MCF 10A (cell line): ENCODE results near the gene ZBP1. TPM values are rescaled to one million over a fixed set of nuclear protein-coding genes. Genes with fewer than 3 reads are reported as not detected.

Experiments
- BruUV-seq: library from RNA; stranded (reverse); fragments of 400-500 nt; replicated peaks from 2 replicates; lab custom pipeline; 2021; lab: Mats Ljungman, UMichigan
- CTCF ChIA-PET: fragments of 300-600 bp; sonication (Branson Sonifier 250); formaldehyde crosslinking; extraction: SDS; loops from one replicate; lab custom pipeline; 2021; ENCODE audit warnings: antibody characterized with exemption, inconsistent platforms; lab: Yijun Ruan, JAX
- POLR2A ChIA-PET: fragments of 300-600, 350-650 bp; sonication (Branson Sonifier 250); formaldehyde crosslinking; extraction: SDS; loops from one replicate; lab custom pipeline; 2020; ENCODE audit warnings: antibody characterized with exemption, inconsistent platforms; lab: Yijun Ruan, JAX
- DNase-seq: peaks from one replicate; pipeline ENCODE4 v3.0.0-alpha.2; 2018; ENCODE audit not compliant: unreplicated experiment
- H3K27ac Mint-ChIP-seq: one replicate; pipeline ENCODE4 v1.8.0; 2022; ENCODE audit warnings: mild to moderate bottlenecking, low read depth, mixed read lengths; ENCODE audit not compliant: unreplicated experiment
- H3K27me3 Mint-ChIP-seq: one replicate; pipeline ENCODE4 v1.8.0; 2022; ENCODE audit warnings: mixed read lengths; ENCODE audit not compliant: insufficient read depth, unreplicated experiment
- H3K36me3 Mint-ChIP-seq: one replicate; pipeline ENCODE4 v1.8.0; 2022; ENCODE audit warnings: mild to moderate bottlenecking, moderate library complexity, mixed read lengths; ENCODE audit not compliant: insufficient read depth, unreplicated experiment
- H3K4me1 Mint-ChIP-seq: one replicate; pipeline ENCODE4 v1.8.0; 2022; ENCODE audit warnings: mixed read lengths; ENCODE audit not compliant: insufficient read depth, unreplicated experiment
- H3K4me3 Mint-ChIP-seq: one replicate; pipeline ENCODE4 v1.8.0; 2022; ENCODE audit warnings: mild to moderate bottlenecking, moderate library complexity, mixed read lengths; ENCODE audit not compliant: unreplicated experiment
- H3K9me3 Mint-ChIP-seq: one replicate; pipeline ENCODE4 v1.8.0; 2022; ENCODE audit warnings: mixed read lengths; ENCODE audit not compliant: unreplicated experiment
- intact Hi-C: fragments of 100-400 bp; cut with micrococcal nuclease; formaldehyde crosslinking; loops from 2 replicates; pipeline ENCODE4 v1.14.1; 2022
- total RNA-seq: library from RNA; stranded (reverse); gene quantifications from 2 replicates; pipeline ENCODE4 v1.2.3, GENCODE V29; 2022
- TF ChIP-seq, protein P1 (sequence below): fragments of 200-600 bp; IDR thresholded peaks from one replicate; pipeline ENCODE4 v1.8.0; 2022; ENCODE audit warnings: antibody characterized with exemption, mild to moderate bottlenecking; ENCODE audit not compliant: unreplicated experiment

ZBP1 gene
- total RNA-seq, 1 experiment from 2014 or later: not detected

DNA sequence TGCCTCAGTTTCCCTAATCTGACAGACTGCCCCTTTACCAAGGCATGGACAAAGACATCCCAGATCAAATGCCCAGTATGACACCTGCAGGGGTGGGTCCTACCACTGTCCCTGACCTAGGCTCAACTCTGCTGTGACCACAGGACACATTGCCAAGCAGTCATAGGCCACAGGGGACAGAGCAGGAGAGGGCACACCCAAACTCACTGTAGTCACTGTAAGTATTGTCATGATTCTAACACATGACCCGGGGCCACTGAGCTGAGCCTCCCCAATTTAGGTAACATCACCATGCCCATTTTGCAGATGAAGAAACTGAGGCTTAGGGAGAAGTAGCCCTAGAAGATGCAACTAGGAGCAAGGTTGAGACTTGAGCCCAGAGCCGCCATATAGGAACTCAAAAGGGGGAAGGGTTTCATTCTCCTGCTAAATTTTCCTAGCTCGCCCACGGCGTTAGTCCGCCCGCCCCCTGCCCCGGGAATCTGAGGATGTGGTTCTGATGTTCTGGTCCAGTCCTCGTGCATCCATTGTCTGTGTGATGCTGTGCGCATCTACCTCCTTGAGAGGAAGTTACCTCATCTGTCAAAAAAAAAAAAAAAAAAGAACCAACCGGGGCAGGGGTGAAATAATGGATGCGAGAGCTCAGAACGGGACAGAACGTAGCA, 44.8 kb upstream of the ZBP1 start:
- peaks cover 9% of the 10 kb centered on the region for H3K4me1 Mint-ChIP-seq
- no peaks in the 10 kb centered on the region for H3K27me3 Mint-ChIP-seq
- no TSS peak for BruUV-seq

DNA sequence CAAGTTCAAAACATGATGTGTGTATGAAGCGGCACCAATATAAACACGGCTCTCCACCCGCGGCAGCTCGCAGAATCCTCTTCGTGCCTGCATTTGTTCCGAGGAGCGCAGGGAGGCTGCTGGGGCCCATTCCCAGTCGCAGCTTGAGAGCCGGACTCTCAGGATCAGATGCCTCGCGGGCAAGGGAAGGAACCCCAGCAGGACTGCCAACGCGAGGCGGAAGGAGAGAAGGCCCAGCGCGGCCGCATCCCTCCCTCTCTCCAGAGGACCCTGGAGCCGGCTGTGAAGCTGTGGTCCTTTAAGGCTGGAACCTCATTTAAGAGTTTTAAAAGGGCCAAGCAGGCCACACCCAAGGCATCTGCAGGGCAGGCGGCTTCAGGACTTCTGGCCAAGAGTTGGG, 44.2 kb upstream of the ZBP1 start:
- TF ChIP-seq, protein P1, sequence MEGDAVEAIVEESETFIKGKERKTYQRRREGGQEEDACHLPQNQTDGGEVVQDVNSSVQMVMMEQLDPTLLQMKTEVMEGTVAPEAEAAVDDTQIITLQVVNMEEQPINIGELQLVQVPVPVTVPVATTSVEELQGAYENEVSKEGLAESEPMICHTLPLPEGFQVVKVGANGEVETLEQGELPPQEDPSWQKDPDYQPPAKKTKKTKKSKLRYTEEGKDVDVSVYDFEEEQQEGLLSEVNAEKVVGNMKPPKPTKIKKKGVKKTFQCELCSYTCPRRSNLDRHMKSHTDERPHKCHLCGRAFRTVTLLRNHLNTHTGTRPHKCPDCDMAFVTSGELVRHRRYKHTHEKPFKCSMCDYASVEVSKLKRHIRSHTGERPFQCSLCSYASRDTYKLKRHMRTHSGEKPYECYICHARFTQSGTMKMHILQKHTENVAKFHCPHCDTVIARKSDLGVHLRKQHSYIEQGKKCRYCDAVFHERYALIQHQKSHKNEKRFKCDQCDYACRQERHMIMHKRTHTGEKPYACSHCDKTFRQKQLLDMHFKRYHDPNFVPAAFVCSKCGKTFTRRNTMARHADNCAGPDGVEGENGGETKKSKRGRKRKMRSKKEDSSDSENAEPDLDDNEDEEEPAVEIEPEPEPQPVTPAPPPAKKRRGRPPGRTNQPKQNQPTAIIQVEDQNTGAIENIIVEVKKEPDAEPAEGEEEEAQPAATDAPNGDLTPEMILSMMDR: no peak
- no peaks in the 10 kb centered on the region for H3K27me3 Mint-ChIP-seq
- ChIA-PET POLR2A (no interaction called here), CTCF (interaction anchor here (0.6 to 0.7 kb wide), 2 partner anchors 239 to 1488 kb away, joined by 3 read pairs; no protein-coding TSS in a partner anchor)
- no peak for DNase-seq
- peaks cover 6% of the 10 kb centered on the region for H3K36me3 Mint-ChIP-seq
- peaks cover 11% of the 10 kb centered on the region for H3K4me1 Mint-ChIP-seq
- no peaks in the 10 kb centered on the region for H3K9me3 Mint-ChIP-seq
- no peak overlapping the region for H3K4me3 Mint-ChIP-seq
- no peak overlapping the region for H3K27ac Mint-ChIP-seq
- BruUV-seq: no TSS peak
- intact Hi-C loops: no loop called here

More for the DNA sequence above, 44.8 kb upstream of the ZBP1 start:
- no peak for DNase-seq
- Mint-ChIP-seq H3K27ac (no peak overlapping the region), H3K4me3 (no peak overlapping the region), H3K9me3 (no peaks in the 10 kb centered on the region), H3K36me3 (peaks cover 6% of the 10 kb centered on the region)
- ChIA-PET POLR2A (no interaction called here), CTCF (interaction anchor here (0.6 to 0.7 kb wide), 2 partner anchors 30 to 509 kb away, joined by 3 read pairs; no protein-coding TSS in a partner anchor)
- TF ChIP-seq, protein P1: no peak
- intact Hi-C loops: no loop called here

DNA sequence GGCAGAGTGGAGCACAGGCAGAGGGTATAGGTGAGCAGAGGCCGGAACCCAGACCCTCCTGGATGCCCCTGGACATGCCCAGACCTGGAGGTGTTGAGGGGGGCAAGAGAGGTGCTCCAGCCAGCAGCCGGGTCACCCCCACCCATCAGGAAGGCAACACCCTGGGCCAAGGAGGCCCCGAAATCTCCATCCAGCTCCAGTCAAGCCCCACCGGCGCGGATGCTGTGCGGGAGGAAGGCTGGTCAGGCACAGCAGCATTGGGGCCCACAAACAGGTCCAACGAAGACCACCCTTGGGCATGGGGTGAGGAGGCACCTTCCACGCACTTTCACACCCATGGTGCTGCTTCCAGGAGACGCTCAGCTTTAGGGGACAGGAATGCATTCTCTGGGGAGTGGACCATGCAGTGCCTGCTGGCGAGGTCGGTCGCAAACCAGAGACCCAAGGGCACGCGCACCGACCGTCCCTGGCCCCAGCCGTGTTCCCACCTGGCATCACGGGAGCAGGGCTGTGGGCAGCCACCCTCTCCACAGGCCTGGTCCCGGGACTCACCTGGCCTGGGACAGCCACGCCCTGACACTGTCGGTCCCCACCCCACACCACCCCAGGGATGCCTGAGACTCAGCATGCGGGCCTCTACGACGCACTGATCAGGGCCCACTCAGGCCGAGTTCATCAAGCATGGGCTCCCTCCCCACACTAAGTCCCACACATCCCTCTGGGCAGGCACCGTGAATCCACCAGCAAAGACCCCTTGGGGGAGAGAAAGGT, 43.6 kb upstream of the ZBP1 start:
- H3K4me3 Mint-ChIP-seq: no peak overlapping the region
- no TSS peak for BruUV-seq
- ChIA-PET CTCF (interaction anchor here (0.6 to 0.7 kb wide), 2 partner anchors 240 to 1489 kb away, joined by 3 read pairs; no protein-coding TSS in a partner anchor), POLR2A (no interaction called here)
- DNase-seq: no peak
- no peaks in the 10 kb centered on the region for H3K27me3 Mint-ChIP-seq
- TF ChIP-seq, protein P1: no peak
- H3K4me1 Mint-ChIP-seq: peaks cover 11% of the 10 kb centered on the region
- H3K27ac Mint-ChIP-seq: no peak overlapping the region
- intact Hi-C loops: no loop called here
- peaks cover 6% of the 10 kb centered on the region for H3K36me3 Mint-ChIP-seq
- no peaks in the 10 kb centered on the region for H3K9me3 Mint-ChIP-seq

DNA sequence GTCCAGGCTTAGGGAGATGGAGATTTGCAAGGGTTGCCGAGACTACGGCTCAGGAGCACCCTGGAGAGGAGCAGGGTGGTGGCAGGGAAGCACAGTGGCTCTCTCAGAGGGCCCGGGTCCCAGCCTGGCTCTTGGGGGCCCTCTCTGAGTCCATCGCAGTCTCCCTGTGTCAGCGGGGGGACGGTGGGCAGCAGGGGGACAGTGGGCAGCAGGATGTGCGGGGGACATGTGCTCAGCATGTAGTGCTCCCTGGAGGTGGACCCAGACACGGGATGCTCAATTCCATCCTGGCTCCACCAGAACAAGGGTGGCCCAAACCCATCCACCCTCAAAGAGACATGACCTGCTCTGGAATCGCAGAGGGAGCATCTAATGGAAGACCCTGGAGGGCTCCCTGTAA, 43.0 kb upstream of the ZBP1 start:
- intact Hi-C loops: no loop called here
- H3K9me3 Mint-ChIP-seq: no peaks in the 10 kb centered on the region
- POLR2A ChIA-PET: no interaction called here
- TF ChIP-seq, protein P1: no peak
- H3K27me3 Mint-ChIP-seq: no peaks in the 10 kb centered on the region
- CTCF ChIA-PET: no interaction called here
- H3K4me3 Mint-ChIP-seq: no peak overlapping the region
- H3K36me3 Mint-ChIP-seq: peaks cover 6% of the 10 kb centered on the region
- no peak overlapping the region for H3K27ac Mint-ChIP-seq
- DNase-seq: no peak
- no TSS peak for BruUV-seq
- peaks cover 14% of the 10 kb centered on the region for H3K4me1 Mint-ChIP-seq
